Sigmoid colon (tissue), 7 donors: ENCODE measurements around the gene IGDCC3. TPM values are rescaled to one million over a fixed set of nuclear protein-coding genes. Genes with fewer than 3 reads are reported as not detected.

Experiments used
- DNase-seq: peaks from one replicate; pipeline ENCODE4 v3.0.0-alpha.2; 2019
- H3K27ac ChIP-seq, 4 donors: fragments of 200-600 bp; sonication (generic); one replicate each; pipeline ENCODE4 v1.5.1; 2016 to 2019; ENCODE audit warnings: mild to moderate bottlenecking in 1 of 4
- H3K27me3 ChIP-seq, 3 donors: fragments of 200-600 bp; sonication (generic); one replicate each; pipeline ENCODE4 v1.5.1; 2019; ENCODE audit warnings: mild to moderate bottlenecking in 1 of 3
- H3K36me3 ChIP-seq, 4 donors: fragments of 200-600 bp; sonication (generic); one replicate each; pipeline ENCODE4 v1.5.1; 2016 to 2019
- H3K4me1 ChIP-seq, 4 donors: fragments of 200-600 bp; sonication (generic); one replicate each; pipeline ENCODE4 v1.5.1; 2017 to 2019
- H3K4me3 ChIP-seq, 4 donors: fragments of 200-600 bp; sonication (generic); one replicate each; pipeline ENCODE4 v1.5.1; 2017 to 2019; ENCODE audit warnings: mild to moderate bottlenecking in 2 of 4, moderate library complexity in 1 of 4
- H3K9me3 ChIP-seq, 4 donors: fragments of 200-600 bp in 3 of 4; sonication (generic) in 3 of 4; one replicate each; pipeline versions ENCODE4 v1.5.1 to v1.6.1; 2013 to 2019
- EP300 ChIP-seq, 4 donors: sonication (generic); formaldehyde crosslinking; IDR thresholded peaks; one replicate each; pipeline ENCODE4 v1.6.1; 2017; ENCODE audit warnings: antibody characterized with exemption in 4 of 4
- POLR2A ChIP-seq, 2 donors: fragments of 450-650 bp; IDR thresholded peaks; one replicate each; pipeline ENCODE4 v1.6.1; 2016; ENCODE audit warnings: antibody characterized with exemption in 2 of 2, mild to moderate bottlenecking in 2 of 2, moderate library complexity in 2 of 2
- POLR2AphosphoS5 ChIP-seq, 4 donors: sonication (generic); formaldehyde crosslinking; IDR thresholded peaks; one replicate each; pipeline ENCODE4 v1.6.1; 2017; ENCODE audit warnings: antibody characterized with exemption in 4 of 4
- WGBS, 2 donors: extraction: QIAGEN DNeasy Blood & Tissue Kit; methylation state at CpG; one replicate each; pipeline ENCODE4 v1.1.7; 2013; 5-methylcytosine and 5-hydroxymethylcytosine counted together
- intact Hi-C: fragments of 100-400 bp; cut with DNase I; formaldehyde crosslinking; loops from one replicate; pipeline ENCODE4 v1.15.1; 2023
- polyA plus RNA-seq, 3 donors: library from polyadenylated mRNA; stranded (reverse); fragments of 200-250 nt; gene quantifications; one replicate each; pipeline ENCODE4 v1.2.3, GENCODE V29; 2013
- total RNA-seq, 4 donors: library from RNA; depleted of rRNA; stranded (reverse); fragments of >200 nt; gene quantifications; one replicate each; pipeline ENCODE4 v1.1.0, GENCODE V29; 2016
- TF ChIP-seq, protein P1 (sequence below), 4 experiments: fragments of 450-650 bp in 3 of 4; fragments of 200-600 bp in 1 of 4; IDR thresholded peaks; one replicate each; pipeline ENCODE4 v1.5.1; 2016 to 2019; ENCODE audit warnings: antibody characterized with exemption in 4 of 4, mild to moderate bottlenecking in 3 of 4, moderate library complexity in 2 of 4
- donor health status: healthy with polysubstance abuse.
- donor health status: Bipolar disorder and iron deficiency.
- donor health status: healthy.

Gene IGDCC3
- total and polyA plus RNA-seq, 7 donors = under 0.01 to 0.55 (median 0.12) TPM; not detected in 2

DNA sequence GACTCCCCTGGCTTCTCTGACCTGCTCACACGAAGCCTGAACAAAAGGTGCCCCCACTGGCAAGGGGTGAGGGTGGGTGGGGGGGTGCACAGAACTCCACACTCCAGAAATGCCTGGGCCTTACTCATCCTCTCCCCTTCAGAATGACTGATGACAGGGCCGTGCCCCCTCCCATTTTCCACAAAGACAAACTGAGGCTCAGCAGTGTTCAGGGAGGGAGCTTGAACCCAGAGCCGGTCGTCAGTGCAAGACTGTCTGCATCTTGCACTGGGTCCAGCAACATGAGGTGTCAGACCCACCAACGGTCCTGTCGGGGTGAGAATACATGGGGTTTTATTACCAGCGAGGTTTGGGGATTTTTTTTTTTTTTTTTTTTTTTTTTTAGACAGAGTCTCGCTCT is 15.3 kb downstream of the IGDCC3 start:
- peak; percentile 33 for DNase-seq
- Histone ChIP-seq H3K4me3 (no peak overlapping the region), H3K4me1 (peaks cover 0 to under 1% (median 0%) of the 10 kb centered on the region in 4 donors), H3K9me3 (no peaks in the 10 kb centered on the region), H3K36me3 (no peaks in the 10 kb centered on the region), H3K27me3 (peaks cover 0 to 23% (median 5%) of the 10 kb centered on the region in 3 donors), H3K27ac (no peak overlapping the region)
- TF ChIP-seq POLR2AphosphoS5 (IDR thresholded peaks at IDR 0.05) = no peak
- TF ChIP-seq POLR2A (IDR thresholded peaks at IDR 0.05) = no peak
- TF ChIP-seq, protein P1, sequence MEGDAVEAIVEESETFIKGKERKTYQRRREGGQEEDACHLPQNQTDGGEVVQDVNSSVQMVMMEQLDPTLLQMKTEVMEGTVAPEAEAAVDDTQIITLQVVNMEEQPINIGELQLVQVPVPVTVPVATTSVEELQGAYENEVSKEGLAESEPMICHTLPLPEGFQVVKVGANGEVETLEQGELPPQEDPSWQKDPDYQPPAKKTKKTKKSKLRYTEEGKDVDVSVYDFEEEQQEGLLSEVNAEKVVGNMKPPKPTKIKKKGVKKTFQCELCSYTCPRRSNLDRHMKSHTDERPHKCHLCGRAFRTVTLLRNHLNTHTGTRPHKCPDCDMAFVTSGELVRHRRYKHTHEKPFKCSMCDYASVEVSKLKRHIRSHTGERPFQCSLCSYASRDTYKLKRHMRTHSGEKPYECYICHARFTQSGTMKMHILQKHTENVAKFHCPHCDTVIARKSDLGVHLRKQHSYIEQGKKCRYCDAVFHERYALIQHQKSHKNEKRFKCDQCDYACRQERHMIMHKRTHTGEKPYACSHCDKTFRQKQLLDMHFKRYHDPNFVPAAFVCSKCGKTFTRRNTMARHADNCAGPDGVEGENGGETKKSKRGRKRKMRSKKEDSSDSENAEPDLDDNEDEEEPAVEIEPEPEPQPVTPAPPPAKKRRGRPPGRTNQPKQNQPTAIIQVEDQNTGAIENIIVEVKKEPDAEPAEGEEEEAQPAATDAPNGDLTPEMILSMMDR (IDR thresholded peaks at IDR 0.05) = no peak
- intact Hi-C loops = no loop called here
- WGBS, 2 donors = 86 to 89% methylated on average over 8 of the region's 8 CpGs

GRCh38 chr15:65361708-65362459 is 15.9 kb downstream of the IGDCC3 start:
- Histone ChIP-seq H3K4me3 (no peak overlapping the region), H3K9me3 (no peaks in the 10 kb centered on the region), H3K4me1 (no peaks in the 10 kb centered on the region), H3K27me3 (peaks cover 0 to 25% (median 8%) of the 10 kb centered on the region in 3 donors), H3K36me3 (no peaks in the 10 kb centered on the region), H3K27ac (no peak overlapping the region)
- peak; percentile 17 for DNase-seq
- TF ChIP-seq EP300 (IDR thresholded peaks at IDR 0.05) (no peak), POLR2AphosphoS5 (IDR thresholded peaks at IDR 0.05) (no peak), POLR2A (IDR thresholded peaks at IDR 0.05) (no peak)
- TF ChIP-seq, protein P1 (IDR thresholded peaks at IDR 0.05) = no peak
- 68 to 90% methylated on average over 32 of the region's 32 CpGs for WGBS, 2 donors
- intact Hi-C loops = no loop called here

DNA sequence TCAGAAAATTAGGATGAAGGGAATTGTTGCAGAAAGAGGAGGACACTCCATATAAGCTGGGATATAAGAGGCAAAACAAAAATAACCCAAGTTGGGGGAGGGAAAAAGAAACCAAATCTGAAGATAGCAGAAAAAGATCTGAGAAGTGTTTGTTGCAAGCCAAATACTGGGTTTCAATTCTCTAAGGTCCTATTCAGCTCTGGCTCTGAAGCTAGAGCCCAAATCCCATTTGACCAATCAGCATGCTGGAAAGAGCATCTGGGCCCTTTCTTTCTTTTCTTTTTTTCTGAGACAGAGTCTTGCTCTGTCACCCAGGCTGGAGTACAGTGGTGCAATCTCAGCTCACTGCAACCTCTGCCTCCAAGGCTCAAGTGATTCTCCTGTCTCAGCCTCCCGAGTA is 17.3 kb downstream of the IGDCC3 start:
- Histone ChIP-seq H3K9me3 (no peaks in the 10 kb centered on the region), H3K4me1 (peaks cover 0 to 7% (median 6%) of the 10 kb centered on the region in 4 donors), H3K4me3 (no peak overlapping the region), H3K36me3 (no peaks in the 10 kb centered on the region), H3K27ac (no peak overlapping the region), H3K27me3 (peaks cover 0 to 38% (median 15%) of the 10 kb centered on the region in 3 donors)
- no peak for TF ChIP-seq EP300 (IDR thresholded peaks at IDR 0.05)
- TF ChIP-seq, protein P1 (IDR thresholded peaks at IDR 0.05) = no peak
- TF ChIP-seq POLR2AphosphoS5 (IDR thresholded peaks at IDR 0.05) = no peak
- no peak for TF ChIP-seq POLR2A (IDR thresholded peaks at IDR 0.05)
- 94 to 96% methylated on average over 1 of the region's 1 CpG for WGBS, 2 donors
- DNase-seq = no peak
- intact Hi-C loops = no loop called here

DNA sequence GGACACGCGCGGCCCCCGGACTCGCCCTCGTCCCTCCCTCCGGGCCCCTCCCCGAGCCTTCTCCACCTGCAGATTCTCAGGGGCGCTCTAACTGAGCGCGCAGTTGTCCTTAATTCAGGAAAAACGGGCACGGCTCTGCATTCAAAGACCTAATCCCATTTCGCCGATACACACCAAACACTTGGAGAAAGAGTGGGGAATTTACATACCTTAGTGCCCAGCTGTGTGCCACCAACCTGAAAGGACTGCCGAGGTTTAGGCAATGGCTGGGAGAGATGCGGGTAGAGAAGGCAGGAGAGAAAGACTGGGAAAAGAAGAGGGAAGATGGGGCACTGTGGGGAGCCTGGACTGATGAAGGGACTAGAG is 21.8 kb downstream of the IGDCC3 start:
- H3K27me3 ChIP-seq = peaks cover 0 to 38% (median 20%) of the 10 kb centered on the region in 3 donors
- DNase-seq = no peak
- TF ChIP-seq POLR2A (IDR thresholded peaks at IDR 0.05) (no peak), EP300 (IDR thresholded peaks at IDR 0.05) (no peak)
- no peaks in the 10 kb centered on the region for H3K36me3 ChIP-seq
- H3K4me1 ChIP-seq = peaks cover 0 to 13% (median 11%) of the 10 kb centered on the region in 4 donors
- H3K27ac ChIP-seq = no peak overlapping the region
- intact Hi-C loops = no loop called here
- peak overlapping the region in 3 of 4 donors; percentile 42 to 56 (median 52) for H3K4me3 ChIP-seq
- no peaks in the 10 kb centered on the region for H3K9me3 ChIP-seq
- WGBS, 2 donors = 9 to 20% methylated on average over 17 of the region's 17 CpGs

- H3K27ac ChIP-seq = no peak overlapping the region
- no peak for TF ChIP-seq POLR2AphosphoS5 (IDR thresholded peaks at IDR 0.05)
- no peak for TF ChIP-seq POLR2A (IDR thresholded peaks at IDR 0.05)
- TF ChIP-seq EP300 (IDR thresholded peaks at IDR 0.05) = no peak
- TF ChIP-seq, protein P1 (IDR thresholded peaks at IDR 0.05) = no peak
- no peaks in the 10 kb centered on the region for H3K36me3 ChIP-seq
- H3K9me3 ChIP-seq = no peaks in the 10 kb centered on the region
- no peak for DNase-seq
- WGBS, 2 donors = 3 to 4% methylated on average over 85 of the region's 85 CpGs
- H3K4me3 ChIP-seq = peak overlapping the region; percentile 23 to 56 (median 47)
- peaks cover 0 to 13% (median 11%) of the 10 kb centered on the region in 4 donors for H3K4me1 ChIP-seq
- peaks cover 0 to 38% (median 20%) of the 10 kb centered on the region in 3 donors for H3K27me3 ChIP-seq
- intact Hi-C loops = no loop called here
These were observed 22.4 kb downstream of the IGDCC3 start for GRCh38 chr15:65355173-65355987.
